Endodermal cell (in vitro differentiated cells): ENCODE data around the gene PSORS1C1. TPM values are rescaled to one million over a fixed set of nuclear protein-coding genes. Genes with fewer than 3 reads are reported as not detected.

ENCODE experiments used
- DNase-seq: peaks from one replicate; pipeline ENCODE4 v3.0.0-alpha.2; 2017
- H3K27ac ChIP-seq: 2 replicates; pipeline ENCODE4 v1.5.1; 2013; ENCODE audit warnings: mild to moderate bottlenecking, low read depth, low read length, moderate library complexity
- H3K27me3 ChIP-seq: 2 replicates; pipeline ENCODE4 v1.6.1; 2013; ENCODE audit warnings: mild to moderate bottlenecking, low read length, moderate library complexity; ENCODE audit not compliant: insufficient read depth, control insufficient read depth, poor library complexity, severe bottlenecking
- H3K36me3 ChIP-seq: 2 replicates; pipeline ENCODE4 v1.7.0; 2013; ENCODE audit warnings: mild to moderate bottlenecking, low read length, moderate library complexity; ENCODE audit not compliant: control insufficient read depth, insufficient read depth
- H3K4me1 ChIP-seq: one replicate; pipeline ENCODE4 v1.7.0; 2013; ENCODE audit warnings: low read length; ENCODE audit not compliant: control insufficient read depth, insufficient read depth
- H3K4me3 ChIP-seq: 2 replicates; pipeline ENCODE4 v1.5.1; 2013; ENCODE audit warnings: mild to moderate bottlenecking, low read length, moderate library complexity
- H3K9ac ChIP-seq: 2 replicates; pipeline ENCODE4 v1.6.1; 2013; ENCODE audit warnings: mild to moderate bottlenecking, low read length, moderate library complexity; ENCODE audit not compliant: poor library complexity, severe bottlenecking; ENCODE audit errors: extremely low read depth
- H3K9me3 ChIP-seq: 2 replicates; pipeline ENCODE4 v1.6.1; 2013; ENCODE audit warnings: mild to moderate bottlenecking, low read length, moderate library complexity; ENCODE audit not compliant: control insufficient read depth
- H3K27ac Mint-ChIP-seq: 2 replicates; pipeline ENCODE4 v1.8.0; 2020; ENCODE audit warnings: mixed read lengths
- H3K27me3 Mint-ChIP-seq: 2 replicates; pipeline ENCODE4 v1.8.0; 2021; ENCODE audit warnings: mild to moderate bottlenecking, mixed read lengths; ENCODE audit not compliant: insufficient read depth
- H3K36me3 Mint-ChIP-seq: 2 replicates; pipeline ENCODE4 v1.8.0; 2020; ENCODE audit warnings: low read depth, mixed read lengths
- H3K4me1 Mint-ChIP-seq: 2 replicates; pipeline ENCODE4 v1.8.0; 2020; ENCODE audit warnings: mixed read lengths
- H3K4me3 Mint-ChIP-seq: 2 replicates; pipeline ENCODE4 v1.8.0; 2020; ENCODE audit warnings: mild to moderate bottlenecking, moderate library complexity, mixed read lengths
- H3K9me3 Mint-ChIP-seq: 2 replicates; pipeline ENCODE4 v1.8.0; 2020; ENCODE audit warnings: mild to moderate bottlenecking, mixed read lengths
- WGBS, 2 experiments: methylation state at CpG; one replicate each; pipeline versions ENCODE4 v1.1.5 to v1.1.7; 2013; ENCODE audit warnings: missing lambda C conversion rate in 2 of 2, mixed read lengths in 1 of 2; ENCODE audit not compliant: insufficient coverage in 1 of 2, insufficient read length in 1 of 2; 5-methylcytosine and 5-hydroxymethylcytosine counted together
- total RNA-seq, 2 donors: library from RNA; stranded (reverse); fragmentation: NEBNext Ultra II Directional in 1 of 2; extraction: Animal tissue kit (Norgen Biotek cat#: 25700) in 1 of 2; gene quantifications; 2 replicates in 1 of 2; 3 replicates in 1 of 2; pipeline ENCODE4 v1.2.1, GENCODE V29; 2021
- TF ChIP-seq, protein P1 (sequence below): fragments of 200-600 bp; sonication (generic); conservative IDR thresholded peaks from 2 replicates; pipeline ENCODE4 v1.5.0; 2021; ENCODE audit warnings: antibody characterized with exemption, mild to moderate bottlenecking

The PSORS1C1 gene
- total RNA-seq, 2 donors from 2014 or later: 1.1 to 1.2 TPM

DNA sequence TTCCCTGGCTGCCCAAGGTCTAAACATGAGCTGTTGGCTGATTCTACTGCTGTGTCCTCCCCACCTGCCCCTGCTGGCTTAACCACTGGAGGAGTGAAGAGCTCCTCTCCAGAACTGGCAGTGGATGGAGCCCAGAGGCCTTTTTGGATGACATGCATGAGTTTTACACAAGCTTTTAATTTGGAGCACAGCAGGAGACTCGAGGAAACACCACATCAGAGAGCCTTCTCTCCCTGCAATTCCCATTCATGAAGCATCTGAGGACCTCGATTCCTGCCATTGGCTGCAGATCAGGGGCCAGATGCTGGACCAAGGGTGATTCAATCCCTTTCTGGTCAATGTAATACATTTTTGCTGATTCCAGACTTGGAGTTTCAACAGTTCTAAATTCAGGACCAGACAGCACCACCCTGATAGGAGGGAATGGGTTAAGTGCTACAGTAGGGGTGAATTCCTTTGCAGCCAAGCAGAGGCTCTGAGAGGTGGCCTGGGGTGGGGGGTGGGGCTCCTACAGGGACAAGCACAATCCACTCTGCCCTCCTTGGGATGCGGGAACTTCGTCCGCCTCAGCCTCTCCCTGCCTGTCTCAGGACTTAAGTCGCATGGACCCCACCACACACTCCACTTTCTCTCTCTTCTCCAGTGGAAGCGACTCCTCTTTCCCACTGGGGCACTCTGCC is 599 bp upstream of the PSORS1C1 start:
- WGBS, 2 experiments: 46 to 64% methylated on average over 2 to 7 of the region's 7 CpGs
- Histone ChIP-seq H3K4me3 (no peak overlapping the region), H3K36me3 (no peaks in the 10 kb centered on the region), H3K4me1 (peaks cover 9% of the 10 kb centered on the region), H3K27ac (no peak overlapping the region), H3K9me3 (no peaks in the 10 kb centered on the region), H3K9ac (no peak overlapping the region), H3K27me3 (no peaks in the 10 kb centered on the region)
- Mint-ChIP-seq H3K27ac (no peak overlapping the region), H3K36me3 (no peaks in the 10 kb centered on the region), H3K9me3 (no peaks in the 10 kb centered on the region), H3K27me3 (peaks cover 20% of the 10 kb centered on the region), H3K4me3 (no peak overlapping the region), H3K4me1 (peaks cover 34% of the 10 kb centered on the region)
- TF ChIP-seq, protein P1, sequence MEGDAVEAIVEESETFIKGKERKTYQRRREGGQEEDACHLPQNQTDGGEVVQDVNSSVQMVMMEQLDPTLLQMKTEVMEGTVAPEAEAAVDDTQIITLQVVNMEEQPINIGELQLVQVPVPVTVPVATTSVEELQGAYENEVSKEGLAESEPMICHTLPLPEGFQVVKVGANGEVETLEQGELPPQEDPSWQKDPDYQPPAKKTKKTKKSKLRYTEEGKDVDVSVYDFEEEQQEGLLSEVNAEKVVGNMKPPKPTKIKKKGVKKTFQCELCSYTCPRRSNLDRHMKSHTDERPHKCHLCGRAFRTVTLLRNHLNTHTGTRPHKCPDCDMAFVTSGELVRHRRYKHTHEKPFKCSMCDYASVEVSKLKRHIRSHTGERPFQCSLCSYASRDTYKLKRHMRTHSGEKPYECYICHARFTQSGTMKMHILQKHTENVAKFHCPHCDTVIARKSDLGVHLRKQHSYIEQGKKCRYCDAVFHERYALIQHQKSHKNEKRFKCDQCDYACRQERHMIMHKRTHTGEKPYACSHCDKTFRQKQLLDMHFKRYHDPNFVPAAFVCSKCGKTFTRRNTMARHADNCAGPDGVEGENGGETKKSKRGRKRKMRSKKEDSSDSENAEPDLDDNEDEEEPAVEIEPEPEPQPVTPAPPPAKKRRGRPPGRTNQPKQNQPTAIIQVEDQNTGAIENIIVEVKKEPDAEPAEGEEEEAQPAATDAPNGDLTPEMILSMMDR: no peak
- DNase-seq: peak; percentile 69

- no peak for DNase-seq
- peaks cover 26% of the 10 kb centered on the region for H3K4me1 Mint-ChIP-seq
- no peaks in the 10 kb centered on the region for H3K36me3 ChIP-seq
- peaks cover 9% of the 10 kb centered on the region for H3K4me1 ChIP-seq
- H3K36me3 Mint-ChIP-seq: no peaks in the 10 kb centered on the region
- H3K4me3 ChIP-seq: no peak overlapping the region
- no peak overlapping the region for H3K9ac ChIP-seq
- no peaks in the 10 kb centered on the region for H3K9me3 Mint-ChIP-seq
- TF ChIP-seq, protein P1: peak; percentile 60
- H3K27ac ChIP-seq: no peak overlapping the region
- H3K4me3 Mint-ChIP-seq: no peak overlapping the region
- H3K9me3 ChIP-seq: no peaks in the 10 kb centered on the region
- peak overlapping the region; percentile 9 for H3K27ac Mint-ChIP-seq
- peaks cover 15% of the 10 kb centered on the region for H3K27me3 Mint-ChIP-seq
- 83 to 96% methylated on average over 5 to 9 of the region's 9 CpGs for WGBS, 2 experiments
- H3K27me3 ChIP-seq: no peaks in the 10 kb centered on the region
Measured at GRCh38 chr6:31114970-31115849, 610 bp downstream of the PSORS1C1 start.

- Mint-ChIP-seq H3K9me3 (no peaks in the 10 kb centered on the region), H3K4me3 (no peak overlapping the region), H3K27ac (no peak overlapping the region), H3K4me1 (peaks cover 18% of the 10 kb centered on the region), H3K27me3 (peaks cover 15% of the 10 kb centered on the region), H3K36me3 (no peaks in the 10 kb centered on the region)
- TF ChIP-seq, protein P1: no peak
- 92 to 98% methylated on average over 9 to 12 of the region's 12 CpGs for whole genome bisulfite sequencing, 2 experiments
- Histone ChIP-seq H3K27ac (no peak overlapping the region), H3K9me3 (no peaks in the 10 kb centered on the region), H3K4me3 (no peak overlapping the region), H3K27me3 (no peaks in the 10 kb centered on the region), H3K36me3 (no peaks in the 10 kb centered on the region), H3K4me1 (peaks cover 9% of the 10 kb centered on the region), H3K9ac (no peak overlapping the region)
- no peak for DNase-seq
Measured at GRCh38 chr6:31115941-31116560, 1.5 kb downstream of the PSORS1C1 start.
